Activated CD8-positive, alpha-beta memory T cell treated with anti-CD3 and anti-CD28 coated beads, Interleukin-2, amount 50 U/mL, for 24 hours (primary cell): ENCODE data around the gene POU5F1.
"Not testable (repeated sequence)": the region's sequence is repeated elsewhere in the genome, so short reads cannot be mapped to it uniquely, and the experiment has no call there.

Experiments
- DNase-seq: peaks from one replicate; pipeline ENCODE4 v3.0.0-alpha.2; 2020; ENCODE audit errors: extremely low read depth

The POU5F1 gene

GRCh38 chr6:31169123-31169857 lies 1.2 kb downstream of the POU5F1 start:
- no peak for DNase-seq

DNA sequence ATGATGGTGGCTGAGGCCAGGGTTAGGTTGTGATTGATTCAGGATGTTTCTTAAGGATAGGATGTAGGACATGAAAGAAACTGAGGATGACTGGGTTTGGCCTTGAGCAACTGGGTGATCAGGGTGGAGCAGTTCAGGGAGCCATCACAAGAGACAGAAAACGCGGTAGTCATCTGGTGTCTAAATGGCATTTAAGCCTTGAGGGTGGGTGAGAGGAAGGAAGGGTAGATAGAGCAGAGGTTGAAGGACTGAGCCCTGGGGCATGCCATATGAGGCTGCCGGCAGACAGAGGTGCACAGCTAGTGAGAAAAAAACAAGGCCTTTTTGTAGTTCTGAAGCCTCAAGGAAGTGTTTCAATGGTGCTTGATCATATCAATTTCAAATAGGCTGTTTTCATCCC lies 1.9 kb downstream of the POU5F1 start:
- no peak for DNase-seq

GRCh38 chr6:31165986-31166385 lies 4.5 kb downstream of the POU5F1 start:
- no peak for DNase-seq

DNA sequence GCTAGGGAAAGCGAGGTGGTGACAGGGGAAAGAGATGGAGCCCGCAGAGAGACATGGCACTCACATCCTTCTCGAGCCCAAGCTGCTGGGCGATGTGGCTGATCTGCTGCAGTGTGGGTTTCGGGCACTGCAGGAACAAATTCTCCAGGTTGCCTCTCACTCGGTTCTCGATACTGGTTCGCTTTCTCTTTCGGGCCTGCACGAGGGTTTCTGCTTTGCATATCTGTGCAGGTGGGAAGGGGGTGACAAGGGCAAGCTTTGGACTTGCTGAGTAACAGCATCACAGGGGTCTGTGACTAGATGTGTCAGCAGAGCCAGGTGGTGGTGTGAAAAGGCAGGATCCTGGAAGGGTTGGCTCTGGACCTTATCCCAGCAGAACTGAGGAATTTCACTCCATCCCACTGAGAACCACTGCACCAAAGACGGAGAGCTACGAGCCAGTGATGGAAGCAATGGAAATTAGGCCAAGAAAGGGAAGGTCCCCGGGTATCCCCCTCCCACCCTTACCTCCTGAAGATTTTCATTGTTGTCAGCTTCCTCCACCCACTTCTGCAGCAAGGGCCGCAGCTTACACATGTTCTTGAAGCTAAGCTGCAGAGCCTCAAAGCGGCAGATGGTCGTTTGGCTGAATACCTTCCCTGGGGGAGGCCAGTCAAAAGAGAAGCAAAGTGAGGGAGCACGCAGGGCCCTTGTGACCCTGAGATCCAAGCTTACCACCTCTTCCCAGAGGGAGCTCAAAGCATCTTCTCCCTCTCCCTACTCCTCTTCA lies 5.2 kb downstream of the POU5F1 start:
- not testable (repeated sequence) for DNase-seq

DNA sequence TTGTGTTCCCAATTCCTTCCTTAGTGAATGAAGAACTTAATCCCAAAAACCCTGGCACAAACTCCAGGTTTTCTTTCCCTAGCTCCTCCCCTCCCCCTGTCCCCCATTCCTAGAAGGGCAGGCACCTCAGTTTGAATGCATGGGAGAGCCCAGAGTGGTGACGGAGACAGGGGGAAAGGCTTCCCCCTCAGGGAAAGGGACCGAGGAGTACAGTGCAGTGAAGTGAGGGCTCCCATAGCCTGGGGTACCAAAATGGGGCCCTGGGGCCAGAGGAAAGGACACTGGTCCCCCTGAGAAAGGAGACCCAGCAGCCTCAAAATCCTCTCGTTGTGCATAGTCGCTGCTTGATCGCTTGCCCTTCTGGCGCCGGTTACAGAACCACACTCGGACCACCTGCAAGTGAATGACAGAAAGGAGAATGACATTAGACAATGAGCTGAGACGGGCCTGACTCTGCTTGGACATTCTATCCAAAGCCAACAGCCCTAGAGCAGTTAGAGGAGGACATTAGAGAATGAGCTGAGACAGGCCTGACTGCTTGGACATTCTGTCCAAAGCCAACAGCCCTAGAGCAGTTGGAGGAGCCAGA lies 5.9 kb downstream of the POU5F1 start:
- not testable (repeated sequence) for DNase-seq

DNA sequence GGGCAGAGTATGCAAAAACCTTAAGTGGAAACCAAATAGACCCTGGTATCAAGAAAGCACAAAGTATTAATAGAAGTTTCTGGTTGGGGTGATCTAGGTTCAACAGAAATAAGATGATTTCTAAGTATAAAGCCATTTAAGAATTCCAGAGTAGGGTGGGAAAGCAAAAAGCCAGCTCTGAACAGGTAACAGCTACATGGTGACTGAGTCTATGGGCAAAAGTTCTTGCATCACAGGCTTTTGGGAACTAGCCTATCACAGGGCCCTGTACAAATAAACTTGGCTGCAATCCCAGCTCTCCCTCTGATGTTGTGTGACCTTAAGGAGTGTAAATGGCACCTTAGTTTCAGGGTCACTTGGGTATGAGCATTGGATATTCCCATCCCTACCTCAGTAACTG lies 6.6 kb downstream of the POU5F1 start:
- no peak for DNase-seq

DNA sequence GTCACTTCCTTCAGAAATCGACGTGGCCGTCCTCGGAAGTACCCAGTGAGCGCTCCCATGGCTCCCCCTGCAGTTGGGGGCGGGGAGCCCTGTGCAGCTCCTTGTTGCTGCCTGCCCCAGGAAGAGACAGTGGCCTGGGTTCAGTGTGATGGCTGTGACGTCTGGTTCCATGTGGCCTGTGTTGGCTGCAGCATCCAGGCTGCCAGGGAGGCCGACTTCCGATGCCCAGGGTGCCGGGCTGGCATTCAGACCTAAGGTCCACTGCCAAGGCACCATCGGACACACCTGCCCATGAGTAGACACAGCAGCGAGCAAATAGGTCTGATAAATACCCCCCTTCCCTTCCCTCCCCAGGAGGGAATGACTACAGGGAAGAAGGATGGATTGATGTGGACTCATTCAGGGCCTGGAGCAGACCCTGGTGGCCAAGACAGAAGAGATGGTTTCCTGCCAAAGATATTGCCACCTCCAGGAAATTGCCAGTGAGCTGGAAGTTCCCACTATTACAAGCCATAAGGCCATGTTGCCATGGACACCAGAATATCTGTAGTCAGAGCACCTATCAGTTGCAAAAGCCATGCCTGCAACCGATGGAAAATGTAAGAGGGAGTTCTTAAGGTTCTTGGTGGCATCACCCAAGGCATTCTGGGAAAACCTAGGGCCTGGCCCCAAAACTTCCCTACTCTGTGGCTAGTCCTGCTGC lies 7.9 kb downstream of the POU5F1 start:
- DNase-seq = no peak

- no peak for DNase-seq
Measured at GRCh38 chr6:31161216-31162126, 9.0 kb downstream of the POU5F1 start.

- no peak for DNase-seq
Measured at GRCh38 chr6:31158863-31159855, 11.3 kb downstream of the POU5F1 start.

DNA sequence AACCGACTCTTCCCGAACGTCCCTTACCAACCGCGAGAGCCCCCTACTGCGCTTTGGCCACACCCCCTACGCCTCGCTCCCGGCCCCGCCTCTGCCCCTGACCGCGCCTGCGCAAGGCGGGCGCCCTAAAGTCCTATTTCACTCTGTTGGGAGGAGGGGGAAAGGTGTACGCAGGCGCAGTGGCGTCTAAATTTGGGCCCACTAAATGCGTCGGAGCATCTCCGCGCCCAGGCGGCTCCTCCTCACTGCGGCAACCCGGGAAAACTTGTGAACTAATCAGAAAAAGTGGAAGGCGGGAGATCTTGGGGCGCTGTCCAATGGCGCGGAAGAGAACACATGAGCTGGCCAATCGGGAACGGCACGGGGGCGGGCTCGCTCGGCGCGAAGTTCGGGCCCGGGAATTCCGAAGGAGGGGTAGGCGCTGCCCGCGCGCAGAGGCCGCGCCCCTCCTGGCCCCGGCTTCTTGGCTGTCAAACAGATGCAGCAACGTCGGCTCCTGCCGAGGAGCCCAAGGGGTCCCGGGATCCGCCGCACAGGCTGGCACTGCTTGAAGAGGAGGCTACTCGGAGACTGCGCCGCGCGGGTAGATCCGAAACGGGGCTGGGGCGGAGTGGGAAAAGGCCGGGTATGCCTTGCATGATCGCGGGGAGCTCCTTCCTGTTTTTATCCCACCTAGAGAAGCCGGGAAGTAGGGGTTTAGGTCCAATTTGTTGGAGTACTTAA lies 12.2 kb downstream of the POU5F1 start, which contains the start of gene TCF19:
TSS of gene TCF19 (plus strand) at position 450 of the 723 bp plus-strand sequence. CDS start 881 bp downstream, outside the sequence.
- DNase-seq = peak; percentile 99

- no peak for DNase-seq
Measured at GRCh38 chr6:31157513-31158139, 12.9 kb downstream of the POU5F1 start, which contains the start of gene CCHCR1. CCHCR1 (minus strand) TSS chr6:31157802; CDS start chr6:31157600, 202 bp downstream.

GRCh38 chr6:31156641-31157040 lies 13.8 kb downstream of the POU5F1 start:
- no peak for DNase-seq

- no peak for DNase-seq
Measured at GRCh38 chr6:31154436-31154835, 16.0 kb downstream of the POU5F1 start.

DNA sequence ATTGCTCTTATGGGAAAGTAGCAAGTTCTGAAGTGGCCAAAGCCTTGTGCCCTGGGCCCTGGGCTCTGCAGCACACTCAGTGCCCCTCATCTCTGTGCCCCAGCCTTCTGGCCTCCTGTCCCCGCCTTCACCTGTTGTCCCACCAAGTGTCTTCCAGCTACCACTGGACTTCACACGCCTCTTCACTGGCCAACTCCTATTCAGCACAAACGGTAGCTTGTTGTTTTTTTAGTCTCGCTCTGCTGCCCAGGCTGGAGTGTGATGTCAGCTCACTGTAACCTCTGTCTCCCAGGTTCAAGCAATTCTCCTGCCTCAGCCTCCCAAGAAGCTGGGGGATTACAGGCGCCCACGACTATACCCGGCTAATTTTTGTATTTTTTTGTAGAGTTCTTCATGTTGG lies 17.7 kb downstream of the POU5F1 start:
- DNase-seq = no peak

GRCh38 chr6:31149827-31150447 lies 20.5 kb downstream of the POU5F1 start:
- no peak for DNase-seq

- DNase-seq = no peak
Measured at GRCh38 chr6:31145386-31145785, 25.1 kb downstream of the POU5F1 start.

DNA sequence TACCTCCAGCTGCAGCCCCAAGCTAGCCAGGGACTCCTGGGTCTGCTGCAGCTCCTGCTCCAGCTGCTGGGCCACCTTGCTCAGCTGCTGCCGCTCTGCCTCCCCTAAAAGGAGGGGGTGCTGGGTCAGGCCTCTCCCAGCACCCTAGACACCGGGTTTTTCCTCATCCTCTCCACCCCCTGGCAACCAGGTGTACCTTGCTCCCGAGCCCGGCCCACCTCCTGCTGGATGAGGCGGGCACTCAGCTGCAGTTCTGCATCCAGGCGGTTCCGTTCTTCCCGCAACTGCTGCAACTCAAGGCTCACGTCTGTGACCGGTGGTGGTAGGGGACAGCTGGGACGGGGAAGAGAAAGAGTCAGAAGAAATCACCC lies 25.5 kb downstream of the POU5F1 start:
- no peak for DNase-seq
